Tibial artery (tissue), 4 donors: ENCODE results near the gene STAG2.

Source experiments
- DNase-seq, 2 donors: peaks; one replicate each; pipeline ENCODE4 v3.0.0-alpha.2; 2019
- H3K27ac ChIP-seq, 2 donors: fragments of 200-600 bp; sonication (generic) in 1 of 2; 1 replicate in 1 of 2; 2 replicates in 1 of 2; pipeline ENCODE4 v1.5.1; 2018 to 2019; ENCODE audit warnings: mild to moderate bottlenecking in 1 of 2
- H3K27me3 ChIP-seq, 2 donors: fragments of 200-600 bp; sonication (generic) in 1 of 2; one replicate each; pipeline versions ENCODE4 v1.5.1 to v1.6.0; 2016 to 2019
- H3K36me3 ChIP-seq, 3 donors: fragments of 200-600 bp; sonication (generic) in 2 of 3; one replicate each; pipeline ENCODE4 v1.5.1; 2016 to 2019; ENCODE audit warnings: mild to moderate bottlenecking in 2 of 3
- H3K4me1 ChIP-seq, 4 donors: fragments of 200-600 bp; sonication (generic) in 2 of 4; 1 replicate in 3 of 4; 2 replicates in 1 of 4; pipeline ENCODE4 v1.5.1; 2016 to 2019
- H3K4me3 ChIP-seq, 2 donors: fragments of 200-600 bp; sonication (generic) in 1 of 2; 1 replicate in 1 of 2; 2 replicates in 1 of 2; pipeline ENCODE4 v1.5.1; 2018 to 2019; ENCODE audit warnings: mild to moderate bottlenecking in 2 of 2
- H3K9me3 ChIP-seq, 3 donors: fragments of 200-600 bp; sonication (generic) in 1 of 3; one replicate each; pipeline ENCODE4 v1.5.1; 2016 to 2019
- intact Hi-C: fragments of 100-400 bp; cut with DNase I; formaldehyde crosslinking; loops from one replicate; pipeline ENCODE4 v1.15.0; 2023; ENCODE audit warnings: low total_unique reads
- TF ChIP-seq, protein P1 (sequence below), 2 experiments: fragments of 200-600 bp in 1 of 2; fragments of 450-650 bp in 1 of 2; IDR thresholded peaks; one replicate each; pipeline ENCODE4 v1.5.1; 2017 to 2019; ENCODE audit warnings: antibody characterized with exemption in 2 of 2, mild to moderate bottlenecking in 1 of 2, moderate library complexity in 1 of 2

STAG2 gene

GRCh38 chrX:124086411-124086810, 124.9 kb downstream of the STAG2 start:
- H3K27ac ChIP-seq: no peak overlapping the region
- TF ChIP-seq, protein P1, sequence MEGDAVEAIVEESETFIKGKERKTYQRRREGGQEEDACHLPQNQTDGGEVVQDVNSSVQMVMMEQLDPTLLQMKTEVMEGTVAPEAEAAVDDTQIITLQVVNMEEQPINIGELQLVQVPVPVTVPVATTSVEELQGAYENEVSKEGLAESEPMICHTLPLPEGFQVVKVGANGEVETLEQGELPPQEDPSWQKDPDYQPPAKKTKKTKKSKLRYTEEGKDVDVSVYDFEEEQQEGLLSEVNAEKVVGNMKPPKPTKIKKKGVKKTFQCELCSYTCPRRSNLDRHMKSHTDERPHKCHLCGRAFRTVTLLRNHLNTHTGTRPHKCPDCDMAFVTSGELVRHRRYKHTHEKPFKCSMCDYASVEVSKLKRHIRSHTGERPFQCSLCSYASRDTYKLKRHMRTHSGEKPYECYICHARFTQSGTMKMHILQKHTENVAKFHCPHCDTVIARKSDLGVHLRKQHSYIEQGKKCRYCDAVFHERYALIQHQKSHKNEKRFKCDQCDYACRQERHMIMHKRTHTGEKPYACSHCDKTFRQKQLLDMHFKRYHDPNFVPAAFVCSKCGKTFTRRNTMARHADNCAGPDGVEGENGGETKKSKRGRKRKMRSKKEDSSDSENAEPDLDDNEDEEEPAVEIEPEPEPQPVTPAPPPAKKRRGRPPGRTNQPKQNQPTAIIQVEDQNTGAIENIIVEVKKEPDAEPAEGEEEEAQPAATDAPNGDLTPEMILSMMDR (IDR thresholded peaks at IDR 0.05): no peak
- no peaks in the 10 kb centered on the region for H3K27me3 ChIP-seq
- peaks cover 15 to 18% (median 17%) of the 10 kb centered on the region in 3 donors for H3K36me3 ChIP-seq
- no peak for DNase-seq
- no peaks in the 10 kb centered on the region for H3K4me1 ChIP-seq
- no peak overlapping the region for H3K4me3 ChIP-seq
- no peaks in the 10 kb centered on the region for H3K9me3 ChIP-seq
- intact Hi-C loops: no loop called here

DNA sequence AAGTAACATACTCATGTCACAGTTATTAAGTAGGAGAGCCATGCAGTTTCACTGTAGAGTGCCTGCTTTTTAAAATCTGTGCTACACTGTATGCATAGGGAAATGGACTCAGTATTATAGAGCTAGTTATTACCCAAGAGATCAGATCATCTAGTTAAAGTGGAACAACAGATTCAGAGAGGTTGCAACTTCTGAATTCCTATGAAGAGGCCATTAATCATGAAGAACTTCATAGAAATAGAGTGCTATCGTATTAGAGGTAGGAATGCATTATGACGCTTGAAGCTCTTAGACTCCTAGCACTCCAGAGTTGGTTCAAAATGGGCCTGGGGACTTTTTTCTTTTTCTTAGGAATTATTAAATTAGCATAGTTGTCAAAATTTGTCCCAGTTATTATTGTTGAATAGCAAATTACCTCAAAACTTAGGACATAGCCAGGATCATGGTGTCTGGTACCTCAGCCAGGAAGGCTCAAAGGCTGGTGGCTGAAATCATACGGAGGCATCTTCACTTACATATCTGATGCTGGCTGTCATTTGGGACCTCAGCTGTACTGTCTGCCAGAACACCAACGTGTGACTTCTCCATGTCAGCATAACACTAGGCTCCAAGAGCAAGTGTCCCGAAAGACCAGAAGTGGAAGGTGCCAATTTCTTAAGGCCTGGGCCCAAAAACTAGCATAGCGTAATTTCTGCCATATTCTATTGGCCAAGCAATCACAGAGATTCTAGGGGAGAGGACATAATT, 125.7 kb downstream of the STAG2 start:
- DNase-seq: no peak
- Histone ChIP-seq H3K27me3 (no peaks in the 10 kb centered on the region), H3K27ac (no peak overlapping the region), H3K4me1 (no peaks in the 10 kb centered on the region), H3K36me3 (peaks cover 13 to 18% (median 17%) of the 10 kb centered on the region in 3 donors), H3K9me3 (no peaks in the 10 kb centered on the region), H3K4me3 (no peak overlapping the region)
- TF ChIP-seq, protein P1 (IDR thresholded peaks at IDR 0.05): no peak
- intact Hi-C loops: no loop called here

GRCh38 chrX:124093222-124093621, 131.7 kb downstream of the STAG2 start:
- DNase-seq: no peak
- Histone ChIP-seq H3K36me3 (peaks cover 4 to 29% (median 7%) of the 10 kb centered on the region in 3 donors), H3K27ac (no peak overlapping the region), H3K27me3 (no peaks in the 10 kb centered on the region), H3K9me3 (no peaks in the 10 kb centered on the region), H3K4me1 (no peaks in the 10 kb centered on the region), H3K4me3 (no peak overlapping the region)
- intact Hi-C loops: no loop called here
- TF ChIP-seq, protein P1 (IDR thresholded peaks at IDR 0.05): no peak

GRCh38 chrX:124097116-124097515, 135.6 kb downstream of the STAG2 start:
- H3K4me3 ChIP-seq: no peak overlapping the region
- H3K36me3 ChIP-seq: peaks cover 0 to 18% (median 3%) of the 10 kb centered on the region in 3 donors
- no peak for DNase-seq
- H3K4me1 ChIP-seq: no peaks in the 10 kb centered on the region
- no peak overlapping the region for H3K27ac ChIP-seq
- intact Hi-C loops: no loop called here
- TF ChIP-seq, protein P1 (IDR thresholded peaks at IDR 0.05): no peak
- H3K27me3 ChIP-seq: no peaks in the 10 kb centered on the region
- no peaks in the 10 kb centered on the region for H3K9me3 ChIP-seq

DNA sequence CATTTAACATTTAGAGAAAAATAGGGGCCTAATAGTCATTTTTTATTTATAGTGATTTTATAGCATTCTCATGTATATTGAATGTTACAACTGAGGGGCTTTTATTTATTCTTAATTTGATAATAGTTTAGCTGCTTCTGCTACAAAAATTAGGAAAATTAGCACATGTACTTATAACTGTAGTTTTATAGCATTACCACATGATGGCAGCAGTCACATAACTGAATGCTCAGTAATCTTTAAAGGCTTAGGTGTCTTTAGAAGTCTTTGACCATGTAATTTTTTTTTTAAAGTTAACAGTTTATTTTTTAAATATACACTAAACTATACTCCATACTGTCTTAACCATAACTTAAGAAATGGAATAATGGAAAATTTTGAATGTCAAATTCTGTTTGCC, 136.6 kb downstream of the STAG2 start:
- H3K4me1 ChIP-seq: no peaks in the 10 kb centered on the region
- peaks cover 0 to 18% (median 9%) of the 10 kb centered on the region in 3 donors for H3K36me3 ChIP-seq
- H3K27ac ChIP-seq: no peak overlapping the region
- H3K9me3 ChIP-seq: no peaks in the 10 kb centered on the region
- no peak overlapping the region for H3K4me3 ChIP-seq
- DNase-seq: no peak
- no peaks in the 10 kb centered on the region for H3K27me3 ChIP-seq
- TF ChIP-seq, protein P1 (IDR thresholded peaks at IDR 0.05): peak; percentile 28 to 44
- intact Hi-C loops: no loop called here
